GM12891 (cell line): ENCODE data around the gene USP17L12.
"Not testable (repeated sequence)": the region's sequence is repeated elsewhere in the genome, so short reads cannot be mapped to it uniquely, and the experiment has no call there.

Experiments used
- POLR2A ChIP-seq: IDR thresholded peaks from 2 replicates; pipeline ENCODE4 v1.6.1; 2011; ENCODE audit warnings: low read depth, low read length, control low read depth
- POLR2AphosphoS5 ChIP-seq: IDR thresholded peaks from 2 replicates; pipeline ENCODE4 v1.6.1; 2011; ENCODE audit warnings: low read depth, low read length, control low read depth
- TAF1 ChIP-seq: IDR thresholded peaks from 2 replicates; pipeline ENCODE4 v1.6.1; 2011; ENCODE audit warnings: low read depth, low read length, control low read depth

GRCh38 chr4:9247953-9248680 lies 28.2 kb downstream of the USP17L12 start, which contains the start of gene USP17L18:
- TF ChIP-seq POLR2AphosphoS5, TAF1, POLR2A: not testable (repeated sequence)
